HepG2 (cell line): ENCODE results near the gene FBRSL1. TPM values are rescaled to one million over a fixed set of nuclear protein-coding genes. Genes with fewer than 3 reads are reported as not detected.

Experiments
- AKAP8 ChIP-seq: sonication (generic); formaldehyde crosslinking; IDR thresholded peaks from 2 replicates; pipeline ENCODE4 v1.5.1; 2020; ENCODE audit warnings: mild to moderate bottlenecking, missing genetic modification reagents
- CHD4 ChIP-seq: fragments of 200-600 bp; sonication (generic); IDR thresholded peaks from 2 replicates; pipeline ENCODE4 v1.7.0; 2017; ENCODE audit warnings: mild to moderate bottlenecking, low read length, borderline replicate concordance
- GATA4 ChIP-seq: sonication (generic); IDR thresholded peaks from 2 replicates; pipeline ENCODE4 v1.6.1; 2016; ENCODE audit warnings: antibody characterized with exemption, low read depth, borderline replicate concordance
- MAF1 ChIP-seq: sonication (generic); formaldehyde crosslinking; IDR thresholded peaks from 2 replicates; pipeline ENCODE4 v1.5.0; 2020; ENCODE audit warnings: missing genetic modification reagents, borderline replicate concordance
- PHF20 ChIP-seq: sonication (generic); formaldehyde crosslinking; IDR thresholded peaks from 2 replicates; pipeline ENCODE4 v1.5.0; 2020; ENCODE audit warnings: mild to moderate bottlenecking, missing genetic modification reagents
- RBM22 ChIP-seq: fragments of 200-400 bp; formaldehyde crosslinking; optimal IDR thresholded peaks from 2 replicates; pipeline ENCODE3; 2017; ENCODE audit warnings: mild to moderate bottlenecking, low read length, moderate library complexity
- SOX6 ChIP-seq, 2 experiments: fragments of 450-650 bp in 1 of 2; sonication (generic) in 1 of 2; formaldehyde crosslinking in 1 of 2; IDR thresholded peaks; 2 replicates each; pipeline versions ENCODE4 v1.4.0 to v1.6.1; 2017 to 2020; ENCODE audit warnings: antibody characterized with exemption in 1 of 2, mild to moderate bottlenecking in 1 of 2, missing genetic modification reagents in 1 of 2
- ZNF350 ChIP-seq: sonication (generic); formaldehyde crosslinking; IDR thresholded peaks from 2 replicates; pipeline ENCODE4 v1.4.0; 2020; ENCODE audit warnings: mild to moderate bottlenecking, low read depth, missing genetic modification reagents, borderline replicate concordance
- ZNF614 ChIP-seq: IDR thresholded peaks from 2 replicates; pipeline ENCODE4 v1.6.1; 2018; ENCODE audit warnings: missing biosample characterization, missing genetic modification reagents, inconsistent platforms, borderline replicate concordance
- ZSCAN25 ChIP-seq: sonication (generic); formaldehyde crosslinking; IDR thresholded peaks from 2 replicates; pipeline ENCODE4 v1.8.0; 2022; ENCODE audit warnings: mild to moderate bottlenecking, missing genetic modification reagents
- polyA plus RNA-seq, 8 experiments: library from polyadenylated mRNA; depleted of rRNA in 3 of 8; stranded (reverse) in 7 of 8; unstranded in 1 of 8; fragments of >200 nt; fragmentation: Illumina TruSeq in 4 of 8; extraction: Trizol in 4 of 8; gene quantifications; 2 replicates each; pipeline versions ENCODE4 v1.2.1 to v1.2.3, GENCODE V29; 2011 to 2016; ENCODE audit warnings: low read depth in 4 of 8, missing spikeins in 1 of 8, mixed read lengths in 1 of 8; ENCODE audit not compliant: insufficient read depth in 1 of 8
- total RNA-seq, 5 experiments: library from RNA; depleted of rRNA; stranded (reverse); fragments of >200 nt; fragmentation: Illumina TruSeq; extraction: Trizol; gene quantifications; 2 replicates each; pipeline ENCODE4 v1.2.3, GENCODE V29; 2016; ENCODE audit warnings: low read depth in 1 of 5
- TF ChIP-seq, protein P1 (sequence below): sonication (generic); formaldehyde crosslinking; IDR thresholded peaks from 2 replicates; pipeline ENCODE4 v1.4.0; 2020; ENCODE audit warnings: missing genetic modification reagents
- TF ChIP-seq, protein P2 (sequence below): sonication (generic); formaldehyde crosslinking; IDR thresholded peaks from 2 replicates; pipeline ENCODE4 v1.8.0; 2022; ENCODE audit warnings: missing genetic modification reagents, mild to moderate bottlenecking, borderline replicate concordance
- TF ChIP-seq, protein P3 (sequence below): sonication (generic); formaldehyde crosslinking; IDR thresholded peaks from 2 replicates; pipeline ENCODE4 v1.4.0; 2020; ENCODE audit warnings: mild to moderate bottlenecking, missing genetic modification reagents
- TF ChIP-seq, protein P4 (sequence below): sonication (generic); formaldehyde crosslinking; IDR thresholded peaks from 2 replicates; pipeline ENCODE4 v1.4.0; 2020; ENCODE audit warnings: missing genetic modification reagents

The FBRSL1 gene
- total and polyA plus RNA-seq, 2 of the 13 experiments (the other 11 are each of a cell fraction or from before 2014, with no cell fraction given), result 3.6 to 7.9 TPM

DNA sequence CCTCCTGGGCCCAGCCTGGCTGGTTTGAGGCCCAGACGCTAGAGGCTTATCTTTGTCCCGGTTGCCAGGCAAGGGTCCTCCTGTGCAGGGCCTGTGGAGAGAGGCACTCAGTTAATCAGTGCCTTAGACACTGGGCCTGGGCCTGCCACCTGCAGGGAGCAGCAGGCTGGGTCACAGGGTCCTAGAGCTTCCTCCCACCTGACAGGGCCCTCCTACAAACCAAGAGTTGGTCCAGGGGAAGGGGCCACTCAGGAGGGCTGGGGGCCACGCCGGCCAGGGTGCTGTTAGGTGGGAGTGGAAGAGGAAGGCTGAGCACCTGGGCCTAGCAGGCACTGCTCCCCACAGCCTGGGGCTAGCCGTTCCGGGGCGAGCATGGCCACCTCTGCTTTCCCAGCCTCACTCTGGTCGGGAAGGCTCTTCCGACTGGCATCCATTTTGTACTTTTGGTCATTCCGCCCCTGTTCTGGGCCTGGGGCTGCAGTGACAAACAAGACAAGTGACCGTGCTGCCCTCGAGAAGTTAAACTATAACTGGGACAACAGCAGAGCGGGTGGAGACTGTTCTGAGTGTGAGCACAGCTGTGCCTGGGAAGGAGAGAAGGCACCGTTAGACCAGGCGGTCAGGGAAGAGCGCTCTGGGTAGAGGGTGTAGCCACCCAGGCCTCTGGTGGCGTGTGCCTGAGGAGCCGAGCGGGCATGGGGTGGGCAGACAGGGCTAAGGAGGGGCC is 27.2 kb downstream of the FBRSL1 start (continued):
- TF ChIP-seq, protein P1, sequence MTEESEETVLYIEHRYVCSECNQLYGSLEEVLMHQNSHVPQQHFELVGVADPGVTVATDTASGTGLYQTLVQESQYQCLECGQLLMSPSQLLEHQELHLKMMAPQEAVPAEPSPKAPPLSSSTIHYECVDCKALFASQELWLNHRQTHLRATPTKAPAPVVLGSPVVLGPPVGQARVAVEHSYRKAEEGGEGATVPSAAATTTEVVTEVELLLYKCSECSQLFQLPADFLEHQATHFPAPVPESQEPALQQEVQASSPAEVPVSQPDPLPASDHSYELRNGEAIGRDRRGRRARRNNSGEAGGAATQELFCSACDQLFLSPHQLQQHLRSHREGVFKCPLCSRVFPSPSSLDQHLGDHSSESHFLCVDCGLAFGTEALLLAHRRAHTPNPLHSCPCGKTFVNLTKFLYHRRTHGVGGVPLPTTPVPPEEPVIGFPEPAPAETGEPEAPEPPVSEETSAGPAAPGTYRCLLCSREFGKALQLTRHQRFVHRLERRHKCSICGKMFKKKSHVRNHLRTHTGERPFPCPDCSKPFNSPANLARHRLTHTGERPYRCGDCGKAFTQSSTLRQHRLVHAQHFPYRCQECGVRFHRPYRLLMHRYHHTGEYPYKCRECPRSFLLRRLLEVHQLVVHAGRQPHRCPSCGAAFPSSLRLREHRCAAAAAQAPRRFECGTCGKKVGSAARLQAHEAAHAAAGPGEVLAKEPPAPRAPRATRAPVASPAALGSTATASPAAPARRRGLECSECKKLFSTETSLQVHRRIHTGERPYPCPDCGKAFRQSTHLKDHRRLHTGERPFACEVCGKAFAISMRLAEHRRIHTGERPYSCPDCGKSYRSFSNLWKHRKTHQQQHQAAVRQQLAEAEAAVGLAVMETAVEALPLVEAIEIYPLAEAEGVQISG (CRISPR knock-in tag), result peak; percentile 81
- TF ChIP-seq CHD4, result peak; percentile 12; the same call in 1 of the 2 replicates
- no peak for TF ChIP-seq SOX6 (IDR thresholded peaks at IDR 0.05)
- TF ChIP-seq SOX6 (CRISPR knock-in tag; IDR thresholded peaks at IDR 0.05), result peak; percentile 69
- 0 out of 2 replicates have a peak, but pooled peaks have one; percentile 45 for TF ChIP-seq GATA4
- TF ChIP-seq, protein P2, sequence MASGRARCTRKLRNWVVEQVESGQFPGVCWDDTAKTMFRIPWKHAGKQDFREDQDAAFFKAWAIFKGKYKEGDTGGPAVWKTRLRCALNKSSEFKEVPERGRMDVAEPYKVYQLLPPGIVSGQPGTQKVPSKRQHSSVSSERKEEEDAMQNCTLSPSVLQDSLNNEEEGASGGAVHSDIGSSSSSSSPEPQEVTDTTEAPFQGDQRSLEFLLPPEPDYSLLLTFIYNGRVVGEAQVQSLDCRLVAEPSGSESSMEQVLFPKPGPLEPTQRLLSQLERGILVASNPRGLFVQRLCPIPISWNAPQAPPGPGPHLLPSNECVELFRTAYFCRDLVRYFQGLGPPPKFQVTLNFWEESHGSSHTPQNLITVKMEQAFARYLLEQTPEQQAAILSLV (CRISPR knock-in tag), result 0 out of 2 replicates have a peak, but pooled peaks have one; percentile 38
- TF ChIP-seq ZSCAN25 (CRISPR knock-in tag), result peak; percentile 56; the same call in 1 of the 2 replicates
- peak; percentile 80; the same call in 1 of the 2 replicates for TF ChIP-seq ZNF350 (CRISPR knock-in tag)
- peak; percentile 92 for TF ChIP-seq AKAP8 (CRISPR knock-in tag)
- TF ChIP-seq, protein P3, sequence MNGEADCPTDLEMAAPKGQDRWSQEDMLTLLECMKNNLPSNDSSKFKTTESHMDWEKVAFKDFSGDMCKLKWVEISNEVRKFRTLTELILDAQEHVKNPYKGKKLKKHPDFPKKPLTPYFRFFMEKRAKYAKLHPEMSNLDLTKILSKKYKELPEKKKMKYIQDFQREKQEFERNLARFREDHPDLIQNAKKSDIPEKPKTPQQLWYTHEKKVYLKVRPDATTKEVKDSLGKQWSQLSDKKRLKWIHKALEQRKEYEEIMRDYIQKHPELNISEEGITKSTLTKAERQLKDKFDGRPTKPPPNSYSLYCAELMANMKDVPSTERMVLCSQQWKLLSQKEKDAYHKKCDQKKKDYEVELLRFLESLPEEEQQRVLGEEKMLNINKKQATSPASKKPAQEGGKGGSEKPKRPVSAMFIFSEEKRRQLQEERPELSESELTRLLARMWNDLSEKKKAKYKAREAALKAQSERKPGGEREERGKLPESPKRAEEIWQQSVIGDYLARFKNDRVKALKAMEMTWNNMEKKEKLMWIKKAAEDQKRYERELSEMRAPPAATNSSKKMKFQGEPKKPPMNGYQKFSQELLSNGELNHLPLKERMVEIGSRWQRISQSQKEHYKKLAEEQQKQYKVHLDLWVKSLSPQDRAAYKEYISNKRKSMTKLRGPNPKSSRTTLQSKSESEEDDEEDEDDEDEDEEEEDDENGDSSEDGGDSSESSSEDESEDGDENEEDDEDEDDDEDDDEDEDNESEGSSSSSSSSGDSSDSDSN (CRISPR knock-in tag), result peak; percentile 88
- TF ChIP-seq RBM22, result peak; percentile 49
- peak; percentile 45; the same call in 1 of the 2 replicates for TF ChIP-seq MAF1
- TF ChIP-seq, protein P4, sequence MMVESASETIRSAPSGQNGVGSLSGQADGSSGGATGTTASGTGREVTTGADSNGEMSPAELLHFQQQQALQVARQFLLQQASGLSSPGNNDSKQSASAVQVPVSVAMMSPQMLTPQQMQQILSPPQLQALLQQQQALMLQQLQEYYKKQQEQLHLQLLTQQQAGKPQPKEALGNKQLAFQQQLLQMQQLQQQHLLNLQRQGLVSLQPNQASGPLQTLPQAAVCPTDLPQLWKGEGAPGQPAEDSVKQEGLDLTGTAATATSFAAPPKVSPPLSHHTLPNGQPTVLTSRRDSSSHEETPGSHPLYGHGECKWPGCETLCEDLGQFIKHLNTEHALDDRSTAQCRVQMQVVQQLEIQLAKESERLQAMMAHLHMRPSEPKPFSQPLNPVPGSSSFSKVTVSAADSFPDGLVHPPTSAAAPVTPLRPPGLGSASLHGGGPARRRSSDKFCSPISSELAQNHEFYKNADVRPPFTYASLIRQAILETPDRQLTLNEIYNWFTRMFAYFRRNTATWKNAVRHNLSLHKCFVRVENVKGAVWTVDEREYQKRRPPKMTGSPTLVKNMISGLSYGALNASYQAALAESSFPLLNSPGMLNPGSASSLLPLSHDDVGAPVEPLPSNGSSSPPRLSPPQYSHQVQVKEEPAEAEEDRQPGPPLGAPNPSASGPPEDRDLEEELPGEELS (CRISPR knock-in tag), result peak; percentile 63
- 0 out of 2 replicates have a peak, but pooled peaks have one; percentile 46 for TF ChIP-seq ZNF614 (CRISPR knock-in tag)
- 0 out of 2 replicates have a peak, but pooled peaks have one; percentile 46 for TF ChIP-seq PHF20 (CRISPR knock-in tag)
